ENCODE measurements around the gene MAP3K15. TPM values are rescaled to one million over a fixed set of nuclear protein-coding genes. Genes with fewer than 3 reads are reported as not detected.

Gene MAP3K15
- total RNA-seq, 2 experiments from 2014 or later: 0.14 TPM; not detected in 1

- H3K9me3 ChIP-seq (ENCODE audit: control insufficient read depth in 1 of 2, insufficient read depth in 1 of 2, low read length in 2 of 2): no peaks in the 10 kb centered on the region
- ChIA-PET CTCF (interaction anchor here (0.6 to 2.2 kb wide), 3 partner anchors 9 to 562 kb away, joined by 3 to 5 read pairs (median 4); no protein-coding TSS in a partner anchor), POLR2A (no interaction called here)
- no peak overlapping the region for H3K4me3 Mint-ChIP-seq
- H3K4me3 ChIP-seq (ENCODE audit: low read length): no peak overlapping the region
- no peak overlapping the region for H3K27ac Mint-ChIP-seq
- peaks cover 54% of the 10 kb centered on the region for H3K36me3 ChIP-seq (ENCODE audit: insufficient read depth, low read length)
- peaks cover 67% of the 10 kb centered on the region for H3K36me3 Mint-ChIP-seq (ENCODE audit: low read depth)
- H3K27me3 ChIP-seq (ENCODE audit: control insufficient read depth in 1 of 2, insufficient read depth in 2 of 2, low read length in 2 of 2): no peaks in the 10 kb centered on the region
- DNase-seq (no peak), ATAC-seq (ENCODE audit: poor library complexity) (no peak)
- intact Hi-C loops (cut with DNase I, micrococcal nuclease): no loop called here
- TF ChIP-seq CTCF (IDR thresholded peaks at IDR 0.05): no peak
- no peaks in the 10 kb centered on the region for H3K27me3 Mint-ChIP-seq
- H3K27ac ChIP-seq (ENCODE audit: low read depth in 1 of 2, low read length in 2 of 2): no peak overlapping the region
- H3K9me3 Mint-ChIP-seq: no peaks in the 10 kb centered on the region
- no peaks in the 10 kb centered on the region for H3K4me1 ChIP-seq (ENCODE audit: insufficient read depth, low read length)
- H3K4me1 Mint-ChIP-seq (ENCODE audit: low read depth): no peaks in the 10 kb centered on the region
Measured at GRCh38 chrX:19361701-19362100, 153.6 kb downstream of the MAP3K15 start.

DNA sequence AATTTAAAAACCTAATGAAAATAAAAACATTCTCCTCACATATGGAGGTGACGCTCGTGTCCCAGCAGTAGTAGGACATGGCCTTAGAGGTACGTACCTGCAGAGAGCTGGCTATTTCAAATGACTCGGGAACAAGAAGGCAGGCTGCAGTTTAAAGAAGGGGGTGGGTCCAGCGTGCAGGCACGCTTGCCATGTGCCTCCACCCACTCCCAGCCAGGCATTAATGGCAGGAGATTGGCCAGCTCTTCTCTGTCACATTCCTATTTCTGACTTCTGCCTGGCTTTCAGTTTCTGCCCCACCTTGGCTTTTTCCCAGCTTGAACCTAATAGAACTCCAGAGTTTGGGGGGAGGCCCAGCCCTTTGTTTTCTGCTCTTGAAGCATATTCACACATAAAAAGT, 154.4 kb downstream of the MAP3K15 start:
- POLR2A ChIA-PET: no interaction called here
- Mint-ChIP-seq H3K4me1 (ENCODE audit: low read depth) (no peaks in the 10 kb centered on the region), H3K27ac (no peak overlapping the region)

DNA sequence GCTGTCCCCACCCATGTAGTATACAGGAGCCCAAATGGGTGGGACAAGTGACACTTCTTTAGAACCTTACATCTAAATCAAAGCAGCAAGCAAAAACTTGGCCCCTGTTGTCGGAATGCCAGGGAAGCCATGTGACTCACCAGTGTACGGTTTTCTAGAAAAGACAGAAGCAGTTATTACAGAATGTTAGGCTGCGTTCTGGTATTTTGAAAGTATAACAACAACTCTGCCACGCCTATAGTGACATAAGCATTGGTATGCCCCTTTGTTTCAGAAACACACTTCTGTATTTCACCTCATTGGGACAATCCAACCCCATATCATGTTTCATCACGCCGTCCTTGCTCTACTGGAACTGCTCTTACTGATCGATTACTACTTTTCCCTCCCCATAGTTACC, 156.8 kb downstream of the MAP3K15 start:
- no peaks in the 10 kb centered on the region for H3K27me3 Mint-ChIP-seq
- DNase-seq (no peak), ATAC-seq (ENCODE audit: poor library complexity) (no peak)
- Histone ChIP-seq H3K9me3 (ENCODE audit: control insufficient read depth in 1 of 2, insufficient read depth in 1 of 2, low read length in 2 of 2) (no peaks in the 10 kb centered on the region), H3K27me3 (ENCODE audit: control insufficient read depth in 1 of 2, insufficient read depth in 2 of 2, low read length in 2 of 2) (no peaks in the 10 kb centered on the region), H3K36me3 (ENCODE audit: insufficient read depth, low read length) (peaks cover 71% of the 10 kb centered on the region), H3K27ac (ENCODE audit: low read depth in 1 of 2, low read length in 2 of 2) (no peak overlapping the region), H3K4me1 (ENCODE audit: insufficient read depth, low read length) (no peaks in the 10 kb centered on the region), H3K4me3 (ENCODE audit: low read length) (no peak overlapping the region)
- H3K9me3 Mint-ChIP-seq: no peaks in the 10 kb centered on the region
- no peak overlapping the region for H3K4me3 Mint-ChIP-seq
- no peak overlapping the region for H3K27ac Mint-ChIP-seq
- POLR2A ChIA-PET: no interaction called here
- TF ChIP-seq CTCF (IDR thresholded peaks at IDR 0.05): no peak
- intact Hi-C loops (cut with DNase I, micrococcal nuclease): no loop called here
- CTCF ChIA-PET: no interaction called here
- no peaks in the 10 kb centered on the region for H3K4me1 Mint-ChIP-seq (ENCODE audit: low read depth)
- H3K36me3 Mint-ChIP-seq (ENCODE audit: low read depth): peaks cover 76% of the 10 kb centered on the region

More for the DNA sequence above, 154.4 kb downstream of the MAP3K15 start:
- Histone ChIP-seq H3K36me3 (ENCODE audit: insufficient read depth, low read length) (peaks cover 61% of the 10 kb centered on the region), H3K27me3 (ENCODE audit: control insufficient read depth in 1 of 2, insufficient read depth in 2 of 2, low read length in 2 of 2) (no peaks in the 10 kb centered on the region), H3K9me3 (ENCODE audit: control insufficient read depth in 1 of 2, insufficient read depth in 1 of 2, low read length in 2 of 2) (no peaks in the 10 kb centered on the region), H3K4me1 (ENCODE audit: insufficient read depth, low read length) (no peaks in the 10 kb centered on the region), H3K4me3 (ENCODE audit: low read length) (no peak overlapping the region), H3K27ac (ENCODE audit: low read depth in 1 of 2, low read length in 2 of 2) (no peak overlapping the region)
- CTCF ChIA-PET: interaction anchor here (0.9 to 2.2 kb wide), 2 partner anchors 11 to 27 kb away, joined by 4 to 5 read pairs; no protein-coding TSS in a partner anchor
- no peaks in the 10 kb centered on the region for H3K9me3 Mint-ChIP-seq
- H3K27me3 Mint-ChIP-seq: no peaks in the 10 kb centered on the region
- peaks cover 67% of the 10 kb centered on the region for H3K36me3 Mint-ChIP-seq (ENCODE audit: low read depth)
- ATAC-seq (ENCODE audit: poor library complexity) (no peak), DNase-seq (no peak)
- intact Hi-C loops (cut with DNase I, micrococcal nuclease): no loop called here
- TF ChIP-seq CTCF (IDR thresholded peaks at IDR 0.05): no peak
- H3K4me3 Mint-ChIP-seq: no peak overlapping the region
